K562 (cell line): ENCODE data around the gene PPP2R2D. TPM values are rescaled to one million over a fixed set of nuclear protein-coding genes. Genes with fewer than 3 reads are reported as not detected.

ENCODE experiments used
- ARHGAP35 ChIP-seq: fragments of 450-650 bp; IDR thresholded peaks from 2 replicates; pipeline ENCODE4 v1.6.1; 2018; ENCODE audit not compliant: partially characterized antibody
- CBFA2T3 ChIP-seq: fragments of 450-650 bp; IDR thresholded peaks from 2 replicates; pipeline ENCODE4 v1.6.1; 2017
- ETV6 ChIP-seq, 3 experiments: fragments of 150-350 bp in 1 of 3; sonication (generic) in 1 of 3; formaldehyde crosslinking in 1 of 3; IDR thresholded peaks; 2 replicates each; pipeline versions ENCODE4 v1.6.1 to v1.8.0; 2014 to 2022; ENCODE audit warnings: borderline replicate concordance in 2 of 3, low read depth in 2 of 3, antibody characterized with exemption in 1 of 3, low read length in 1 of 3, mild to moderate bottlenecking in 1 of 3, missing genetic modification reagents in 1 of 3
- KAT2B ChIP-seq: IDR thresholded peaks from one replicate; pipeline ENCODE4 v1.6.1; 2012; ENCODE audit warnings: low read depth, mild to moderate bottlenecking, control low read depth, inconsistent platforms, low read length, moderate library complexity
- KAT7 ChIP-seq: sonication (generic); formaldehyde crosslinking; IDR thresholded peaks from 2 replicates; pipeline ENCODE4 v1.8.0; 2022; ENCODE audit warnings: missing genetic modification reagents, mild to moderate bottlenecking, borderline replicate concordance
- LEF1 ChIP-seq: fragments of 450-650 bp; IDR thresholded peaks from 2 replicates; pipeline ENCODE4 v1.6.1; 2016; ENCODE audit warnings: mild to moderate bottlenecking
- NBN ChIP-seq: fragments of 450-650 bp; IDR thresholded peaks from 2 replicates; pipeline ENCODE4 v1.6.1; 2016; ENCODE audit warnings: low read depth, mild to moderate bottlenecking
- NCOA1 ChIP-seq: fragments of 450-650 bp; IDR thresholded peaks from 2 replicates; pipeline ENCODE4 v1.6.1; 2016; ENCODE audit warnings: low read depth
- NCOR1 ChIP-seq: fragments of 450-650 bp; IDR thresholded peaks from 2 replicates; pipeline ENCODE4 v1.6.1; 2016; ENCODE audit warnings: mild to moderate bottlenecking, moderate library complexity
- PML ChIP-seq: IDR thresholded peaks from 2 replicates; pipeline ENCODE4 v1.6.1; 2012; ENCODE audit warnings: low read length, inconsistent platforms
- POLR2A ChIP-seq: fragments of 450-650 bp; conservative IDR thresholded peaks from 2 replicates; pipeline ENCODE4 v1.6.1; 2016
- RBBP5 ChIP-seq: fragments of 200-600 bp; sonication (generic); IDR thresholded peaks from 2 replicates; pipeline ENCODE4 v1.6.1; 2012; ENCODE audit warnings: borderline replicate concordance, mild to moderate bottlenecking, low read length, control low read depth, inconsistent platforms; ENCODE audit not compliant: insufficient read depth, poor library complexity, severe bottlenecking
- RBFOX2 ChIP-seq: fragments of 200-400 bp; formaldehyde crosslinking; IDR thresholded peaks from 2 replicates; pipeline ENCODE4 v1.6.1; 2017; ENCODE audit warnings: low read depth, mild to moderate bottlenecking, low read length, moderate library complexity
- RNF2 ChIP-seq: sonication (generic); IDR thresholded peaks from 2 replicates; pipeline ENCODE4 v1.6.1; 2016
- SOX6 ChIP-seq: fragments of 450-650 bp; IDR thresholded peaks from 2 replicates; pipeline ENCODE4 v1.6.1; 2014; ENCODE audit warnings: mild to moderate bottlenecking
- SP1 ChIP-seq: sonication (generic); formaldehyde crosslinking; IDR thresholded peaks from 2 replicates; pipeline ENCODE4 v1.8.1; 2022; ENCODE audit warnings: mild to moderate bottlenecking, missing genetic modification reagents
- SUPT5H ChIP-seq: fragments of 450-650 bp; IDR thresholded peaks from 2 replicates; pipeline ENCODE4 v1.6.1; 2016
- TBP ChIP-seq: optimal IDR thresholded peaks from 2 replicates; pipeline ENCODE3; 2011; ENCODE audit warnings: low read depth, low read length, improper control_type of control experiment
- ZFP1 ChIP-seq: fragments of 450-650 bp; formaldehyde crosslinking; IDR thresholded peaks from 2 replicates; pipeline ENCODE4 v1.4.0; 2020; ENCODE audit warnings: mild to moderate bottlenecking, mixed read lengths
- ZNF212 ChIP-seq: fragments of 450-650 bp; formaldehyde crosslinking; IDR thresholded peaks from 2 replicates; pipeline ENCODE4 v1.4.0; 2020; ENCODE audit warnings: mild to moderate bottlenecking
- ZNF263 ChIP-seq: sonication (generic); formaldehyde crosslinking; IDR thresholded peaks from 2 replicates; pipeline ENCODE4 v1.8.0; 2022; ENCODE audit warnings: mild to moderate bottlenecking, missing genetic modification reagents, borderline replicate concordance
- polyA plus RNA-seq, 8 experiments: library from polyadenylated mRNA; depleted of rRNA in 4 of 8; stranded (reverse) in 5 of 8; unstranded in 3 of 8; fragments of >200 nt; fragmentation: Nextera tagmentation in 2 of 8; fragmentation: Illumina TruSeq in 1 of 8; extraction: Ambion mirVana in 2 of 8; extraction: Trizol in 1 of 8; gene quantifications; 2 replicates each; pipeline versions ENCODE4 v1.2.1 to v1.2.3, GENCODE V29; 2011 to 2014; ENCODE audit warnings: inconsistent platforms in 1 of 8, missing spikeins in 1 of 8
- total RNA-seq, 7 experiments: library from RNA; depleted of rRNA in 6 of 7; stranded (reverse); fragments of >200 nt in 6 of 7; fragmentation: Illumina TruSeq in 2 of 7; extraction: Trizol in 2 of 7; gene quantifications; 2 replicates each; pipeline versions ENCODE4 v1.2.1 to v1.2.3, GENCODE V29; 2011 to 2021; ENCODE audit warnings: low replicate concordance in 1 of 7
- TF ChIP-seq, protein P1 (sequence below): fragments of 200-800 bp; sonication (Bioruptor generic); IDR thresholded peaks from 2 replicates; pipeline ENCODE4 v1.6.1; 2017; ENCODE audit warnings: missing genetic modification characterization, missing compliant biosample characterization
- TF ChIP-seq, protein P2 (sequence below), 2 experiments: fragments of 450-650 bp in 1 of 2; sonication (generic) in 1 of 2; formaldehyde crosslinking in 1 of 2; IDR thresholded peaks in 1 of 2; conservative IDR thresholded peaks in 1 of 2; 2 replicates each; pipeline versions ENCODE4 v1.6.1 to v1.8.1; 2016 to 2023; ENCODE audit warnings: mild to moderate bottlenecking in 2 of 2, moderate library complexity in 2 of 2, inconsistent platforms in 1 of 2, missing genetic modification reagents in 1 of 2
- TF ChIP-seq, protein P3 (sequence below), 3 experiments: IDR thresholded peaks in 2 of 3; conservative IDR thresholded peaks in 1 of 3; 2 replicates each; pipeline ENCODE4 v1.5.1; 2011 to 2012; ENCODE audit warnings: low read length in 3 of 3, mild to moderate bottlenecking in 3 of 3, control low read depth in 2 of 3, improper control_type of control experiment in 1 of 3, inconsistent platforms in 1 of 3, low read depth in 1 of 3, mixed read lengths in 1 of 3, moderate library complexity in 1 of 3; ENCODE audit not compliant: insufficient read depth in 2 of 3
- TF ChIP-seq, protein P4 (sequence below): fragments of 250-450 bp; sonication (Bioruptor Pico); IDR thresholded peaks from 2 replicates; pipeline ENCODE4 v1.5.0; 2021

Gene PPP2R2D
- total and polyA plus RNA-seq, 9 of the 15 experiments (the other 6 are each of a cell fraction or from before 2014, with no cell fraction given), result 1.9 to 37.0 (median 26.8) TPM

DNA sequence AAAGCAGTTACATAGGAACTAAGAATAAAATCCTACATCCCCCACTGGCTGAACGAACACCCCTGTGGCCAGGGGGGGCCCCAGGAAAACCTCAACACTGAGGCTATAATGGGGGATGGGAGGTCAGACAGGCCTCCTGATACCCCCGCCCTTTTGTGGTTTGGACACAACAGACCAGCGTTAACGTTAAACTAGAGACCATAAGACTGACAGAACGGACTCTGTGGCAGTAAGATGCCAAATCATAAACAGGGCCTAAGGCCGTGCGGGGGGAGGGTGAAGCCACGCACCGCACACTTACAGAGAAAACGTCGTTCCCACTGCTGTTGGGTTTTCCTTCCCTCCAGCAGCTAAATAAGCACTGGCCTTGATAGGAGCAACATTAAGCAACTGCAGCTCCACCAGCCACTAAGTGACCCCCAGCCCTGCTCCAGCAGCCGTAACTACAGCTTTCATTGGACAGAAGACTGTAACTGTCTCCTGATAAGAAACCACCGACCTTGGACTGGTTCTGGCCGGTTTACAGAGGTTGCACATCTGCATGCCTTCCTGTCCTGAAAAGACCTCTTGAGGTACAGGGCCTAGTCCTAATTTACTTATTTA lies 3.4 kb upstream of the PPP2R2D start (continued):
- no peak for TF ChIP-seq ARHGAP35
- TF ChIP-seq, protein P1, sequence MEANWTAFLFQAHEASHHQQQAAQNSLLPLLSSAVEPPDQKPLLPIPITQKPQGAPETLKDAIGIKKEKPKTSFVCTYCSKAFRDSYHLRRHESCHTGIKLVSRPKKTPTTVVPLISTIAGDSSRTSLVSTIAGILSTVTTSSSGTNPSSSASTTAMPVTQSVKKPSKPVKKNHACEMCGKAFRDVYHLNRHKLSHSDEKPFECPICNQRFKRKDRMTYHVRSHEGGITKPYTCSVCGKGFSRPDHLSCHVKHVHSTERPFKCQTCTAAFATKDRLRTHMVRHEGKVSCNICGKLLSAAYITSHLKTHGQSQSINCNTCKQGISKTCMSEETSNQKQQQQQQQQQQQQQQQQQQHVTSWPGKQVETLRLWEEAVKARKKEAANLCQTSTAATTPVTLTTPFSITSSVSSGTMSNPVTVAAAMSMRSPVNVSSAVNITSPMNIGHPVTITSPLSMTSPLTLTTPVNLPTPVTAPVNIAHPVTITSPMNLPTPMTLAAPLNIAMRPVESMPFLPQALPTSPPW (CRISPR knock-in tag), result peak; percentile 89
- peak; percentile 57 for TF ChIP-seq SP1 (CRISPR knock-in tag)
- TF ChIP-seq RNF2, result peak; percentile 85
- TF ChIP-seq PML, result peak; percentile 68
- TF ChIP-seq TBP, result peak; percentile 86
- TF ChIP-seq RBBP5, result peak; percentile 93
- TF ChIP-seq LEF1, result peak; percentile 92
- no peak for TF ChIP-seq KAT7 (CRISPR knock-in tag)
- 0 out of 2 replicates have a peak, but pooled peaks have one; percentile 43 for TF ChIP-seq ZNF212 (CRISPR knock-in tag)
- TF ChIP-seq NCOA1, result peak; percentile 89
- peak; percentile 79 for TF ChIP-seq SUPT5H
- TF ChIP-seq SOX6, result peak; percentile 77
- peak; percentile 79 for TF ChIP-seq RBFOX2
- TF ChIP-seq, protein P2, sequence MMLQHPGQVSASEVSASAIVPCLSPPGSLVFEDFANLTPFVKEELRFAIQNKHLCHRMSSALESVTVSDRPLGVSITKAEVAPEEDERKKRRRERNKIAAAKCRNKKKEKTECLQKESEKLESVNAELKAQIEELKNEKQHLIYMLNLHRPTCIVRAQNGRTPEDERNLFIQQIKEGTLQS (IDR thresholded peaks at IDR 0.05), result peak; percentile 46
- TF ChIP-seq, protein P2 (CRISPR knock-in tag; conservative IDR thresholded peaks at IDR 0.05), result no peak
- TF ChIP-seq ETV6 (IDR thresholded peaks at IDR 0.05; ENCODE audit: borderline replicate concordance in 1 of 2, low read depth in 2 of 2, low read length in 1 of 2), result no peak
- no peak for TF ChIP-seq ETV6 (CRISPR knock-in tag; IDR thresholded peaks at IDR 0.05; ENCODE audit: borderline replicate concordance)
- TF ChIP-seq, protein P3, sequence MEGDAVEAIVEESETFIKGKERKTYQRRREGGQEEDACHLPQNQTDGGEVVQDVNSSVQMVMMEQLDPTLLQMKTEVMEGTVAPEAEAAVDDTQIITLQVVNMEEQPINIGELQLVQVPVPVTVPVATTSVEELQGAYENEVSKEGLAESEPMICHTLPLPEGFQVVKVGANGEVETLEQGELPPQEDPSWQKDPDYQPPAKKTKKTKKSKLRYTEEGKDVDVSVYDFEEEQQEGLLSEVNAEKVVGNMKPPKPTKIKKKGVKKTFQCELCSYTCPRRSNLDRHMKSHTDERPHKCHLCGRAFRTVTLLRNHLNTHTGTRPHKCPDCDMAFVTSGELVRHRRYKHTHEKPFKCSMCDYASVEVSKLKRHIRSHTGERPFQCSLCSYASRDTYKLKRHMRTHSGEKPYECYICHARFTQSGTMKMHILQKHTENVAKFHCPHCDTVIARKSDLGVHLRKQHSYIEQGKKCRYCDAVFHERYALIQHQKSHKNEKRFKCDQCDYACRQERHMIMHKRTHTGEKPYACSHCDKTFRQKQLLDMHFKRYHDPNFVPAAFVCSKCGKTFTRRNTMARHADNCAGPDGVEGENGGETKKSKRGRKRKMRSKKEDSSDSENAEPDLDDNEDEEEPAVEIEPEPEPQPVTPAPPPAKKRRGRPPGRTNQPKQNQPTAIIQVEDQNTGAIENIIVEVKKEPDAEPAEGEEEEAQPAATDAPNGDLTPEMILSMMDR (IDR thresholded peaks at IDR 0.05 in 2 of 3, conservative IDR thresholded peaks at IDR 0.05 in 1 of 3; ENCODE audit: insufficient read depth in 2 of 3, low read depth in 1 of 3, low read length in 3 of 3), result no peak
- TF ChIP-seq, protein P4, sequence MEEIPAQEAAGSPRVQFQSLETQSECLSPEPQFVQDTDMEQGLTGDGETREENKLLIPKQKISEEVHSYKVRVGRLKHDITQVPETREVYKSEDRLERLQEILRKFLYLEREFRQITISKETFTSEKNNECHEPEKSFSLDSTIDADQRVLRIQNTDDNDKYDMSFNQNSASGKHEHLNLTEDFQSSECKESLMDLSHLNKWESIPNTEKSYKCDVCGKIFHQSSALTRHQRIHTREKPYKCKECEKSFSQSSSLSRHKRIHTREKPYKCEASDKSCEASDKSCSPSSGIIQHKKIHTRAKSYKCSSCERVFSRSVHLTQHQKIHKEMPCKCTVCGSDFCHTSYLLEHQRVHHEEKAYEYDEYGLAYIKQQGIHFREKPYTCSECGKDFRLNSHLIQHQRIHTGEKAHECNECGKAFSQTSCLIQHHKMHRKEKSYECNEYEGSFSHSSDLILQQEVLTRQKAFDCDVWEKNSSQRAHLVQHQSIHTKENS (CRISPR knock-in tag), result no peak
- no peak for TF ChIP-seq KAT2B
- TF ChIP-seq POLR2A, result peak; percentile 84
- peak; percentile 49; the same call in 1 of the 2 replicates for TF ChIP-seq NBN
- peak; percentile 70 for TF ChIP-seq CBFA2T3
- TF ChIP-seq ZFP1 (CRISPR knock-in tag), result no peak
- no peak for TF ChIP-seq ZNF263 (CRISPR knock-in tag)
- TF ChIP-seq NCOR1, result peak; percentile 69
